ENCODE measurements around the gene MYO16.
"Not testable (repeated sequence)": the region's sequence is repeated elsewhere in the genome, so short reads cannot be mapped to it uniquely, and the experiment has no call there.

Gene MYO16

DNA sequence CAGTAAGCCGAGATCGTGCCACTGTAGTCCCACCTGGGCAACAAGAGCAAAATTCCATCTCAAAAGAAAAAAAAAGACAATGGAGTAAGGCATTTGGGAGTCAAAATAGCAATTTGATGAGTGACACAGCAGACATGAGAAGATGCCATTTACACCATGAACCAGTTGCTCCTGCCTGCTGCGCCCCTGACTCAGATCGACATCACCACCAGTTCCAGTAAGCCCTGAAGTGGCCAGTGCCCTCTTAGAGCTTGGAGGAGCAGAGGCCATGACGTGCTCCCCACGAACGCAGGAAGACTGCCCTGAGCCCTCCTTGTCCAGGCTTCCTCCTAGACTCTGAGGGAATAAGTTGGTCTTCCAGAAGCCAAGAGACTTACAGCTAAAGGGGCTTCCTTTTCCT lies 339.2 kb downstream of the MYO16 start:
- no peak for DNase-seq (ENCODE audit: low read depth in 2 of 2)

DNA sequence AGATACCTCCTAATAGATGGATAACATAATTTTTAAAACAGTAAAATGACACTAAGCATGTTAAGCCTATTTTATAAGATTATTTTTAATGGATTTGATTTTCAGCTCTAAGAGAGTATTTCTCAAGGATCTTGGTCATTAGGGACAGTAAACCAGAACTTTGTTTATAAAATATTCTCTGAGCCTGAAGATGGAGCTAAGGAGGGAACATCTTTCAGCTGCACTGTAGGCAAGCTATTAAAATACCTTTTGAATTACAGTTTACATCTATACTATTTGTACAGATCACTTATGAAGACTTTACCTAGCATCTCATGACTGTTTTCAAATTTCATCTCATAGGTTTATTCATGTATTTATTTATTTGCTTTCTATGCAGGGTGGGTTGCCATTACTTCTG lies 345.3 kb downstream of the MYO16 start:
- DNase-seq (ENCODE audit: low read depth in 2 of 2): no peak

DNA sequence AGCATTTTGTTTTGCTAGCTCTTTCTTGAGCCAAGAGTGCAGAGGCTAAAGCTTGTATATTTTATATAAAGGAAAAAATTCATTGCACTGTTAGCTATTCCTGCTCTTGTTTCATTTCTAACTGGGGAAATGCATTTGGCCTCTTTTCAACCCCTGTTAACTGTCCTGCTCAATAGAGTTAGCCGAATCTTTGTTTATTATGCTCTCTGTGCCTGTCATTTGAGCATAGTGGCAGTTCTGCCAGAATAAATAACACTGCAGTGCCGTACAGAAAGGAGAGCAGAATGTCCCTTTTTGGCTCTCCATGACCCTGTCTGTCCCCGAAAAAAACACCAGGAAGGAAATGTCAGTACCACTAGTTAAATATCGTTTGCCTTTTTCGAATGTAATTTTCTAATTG lies 350.8 kb downstream of the MYO16 start:
- DNase-seq (ENCODE audit: low read depth in 2 of 2): no peak

- no peak for DNase-seq (ENCODE audit: low read depth in 2 of 2)
Measured at GRCh38 chr13:108981407-108981806, 352.0 kb downstream of the MYO16 start.

- DNase-seq (ENCODE audit: low read depth in 2 of 2): no peak
Measured at GRCh38 chr13:108983273-108983672, 353.9 kb downstream of the MYO16 start.

- DNase-seq (ENCODE audit: low read depth in 2 of 2): no peak
Measured at GRCh38 chr13:108984251-108984920, 355.0 kb downstream of the MYO16 start.

DNA sequence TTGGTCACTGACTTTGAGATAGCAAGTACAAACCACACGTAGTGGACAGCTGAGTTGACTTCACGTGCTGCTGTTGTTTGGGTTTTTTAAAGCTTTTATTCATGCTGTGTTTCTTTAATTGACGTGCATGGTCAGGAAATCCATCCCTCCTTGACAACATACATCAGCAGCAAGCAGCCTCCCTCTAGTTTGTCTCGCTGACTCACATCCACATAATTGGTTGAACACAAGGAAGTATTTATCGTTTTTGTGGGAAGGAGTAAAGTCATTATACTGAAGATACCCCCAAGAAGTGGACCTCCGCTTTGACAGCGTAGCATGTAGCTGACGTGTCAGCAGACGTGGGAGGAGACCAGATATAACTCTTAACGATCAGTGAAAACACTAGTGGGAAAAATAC lies 355.8 kb downstream of the MYO16 start:
- DNase-seq (ENCODE audit: low read depth in 2 of 2): no peak

DNA sequence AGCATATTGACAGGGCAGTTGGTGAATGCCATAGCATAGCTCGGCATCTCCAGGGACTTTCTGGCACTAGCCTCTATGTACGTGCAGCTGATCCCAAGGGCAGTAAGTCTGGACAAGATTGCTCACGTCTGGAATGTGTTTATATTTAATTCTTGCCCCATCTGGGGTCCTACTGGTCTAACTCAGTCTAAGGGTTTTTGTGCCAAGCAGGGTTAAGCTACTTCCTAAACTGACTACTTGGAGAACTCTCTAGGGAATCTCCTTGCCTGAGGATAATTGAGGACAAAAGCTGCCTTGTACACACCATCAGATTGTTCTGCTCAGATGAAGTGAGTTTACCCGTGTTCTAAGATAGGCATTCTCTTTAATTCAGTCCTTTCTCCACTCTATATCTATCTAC lies 358.1 kb downstream of the MYO16 start:
- no peak for DNase-seq (ENCODE audit: low read depth in 2 of 2)

DNA sequence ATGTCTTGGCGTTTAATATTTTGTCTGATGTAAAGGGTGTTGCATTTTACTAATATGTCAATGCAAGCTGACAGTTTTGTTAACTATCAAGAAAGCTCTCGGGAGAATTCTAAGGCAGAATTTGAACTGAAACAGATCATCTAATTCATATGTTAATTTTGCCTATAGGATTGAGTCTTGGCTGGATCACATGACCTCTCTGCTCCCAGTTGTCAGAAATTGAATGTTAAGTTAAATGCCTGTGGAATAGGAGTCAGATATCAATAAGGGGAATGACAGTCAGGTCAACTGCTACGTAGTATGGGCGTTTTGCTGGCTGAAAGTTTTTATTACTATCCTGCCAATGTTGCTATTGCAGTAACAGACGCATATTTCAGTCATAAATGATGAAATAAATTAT lies 358.5 kb downstream of the MYO16 start:
- no peak for DNase-seq (ENCODE audit: low read depth in 2 of 2)

DNA sequence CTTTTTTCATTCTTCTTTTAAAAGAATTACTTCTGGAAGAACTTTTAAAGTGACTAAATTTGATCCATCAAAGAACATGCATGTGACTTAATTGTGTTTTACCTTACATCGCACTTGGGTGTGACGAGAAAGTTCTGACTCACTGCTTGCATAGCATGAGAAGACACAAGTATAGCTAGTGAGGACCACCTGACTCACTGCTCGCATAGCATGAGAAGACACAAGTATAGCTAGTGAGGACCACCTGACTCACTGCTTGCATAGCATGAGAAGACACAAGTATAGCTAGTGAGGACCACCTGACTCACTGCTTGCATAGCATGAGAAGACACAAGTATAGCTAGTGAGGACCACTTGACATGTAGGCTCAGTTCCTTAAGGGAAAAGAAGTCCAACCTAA lies 362.0 kb downstream of the MYO16 start:
- DNase-seq (ENCODE audit: low read depth in 2 of 2): not testable (repeated sequence)

GRCh38 chr13:108993346-108993745 lies 363.9 kb downstream of the MYO16 start:
- DNase-seq (ENCODE audit: low read depth in 2 of 2): no peak

DNA sequence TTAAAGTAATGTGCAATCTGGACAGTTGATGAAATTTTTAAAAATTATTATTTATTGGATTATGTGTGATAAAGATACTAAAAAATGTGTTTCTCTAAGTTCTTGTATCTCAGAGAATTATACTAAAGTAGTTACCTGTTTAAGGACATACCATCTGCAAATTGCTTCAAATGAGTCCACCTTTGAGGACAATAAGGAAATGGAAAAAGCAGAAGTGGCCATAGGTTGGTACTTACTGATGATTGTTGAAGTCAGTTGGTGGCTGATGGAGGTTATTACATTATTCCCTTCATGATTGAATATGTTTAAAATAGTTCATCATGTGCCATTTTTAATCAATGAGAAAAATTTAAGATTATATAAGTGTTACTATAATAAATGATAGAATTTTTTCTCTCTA lies 367.0 kb downstream of the MYO16 start:
- DNase-seq (ENCODE audit: low read depth in 2 of 2): no peak

DNA sequence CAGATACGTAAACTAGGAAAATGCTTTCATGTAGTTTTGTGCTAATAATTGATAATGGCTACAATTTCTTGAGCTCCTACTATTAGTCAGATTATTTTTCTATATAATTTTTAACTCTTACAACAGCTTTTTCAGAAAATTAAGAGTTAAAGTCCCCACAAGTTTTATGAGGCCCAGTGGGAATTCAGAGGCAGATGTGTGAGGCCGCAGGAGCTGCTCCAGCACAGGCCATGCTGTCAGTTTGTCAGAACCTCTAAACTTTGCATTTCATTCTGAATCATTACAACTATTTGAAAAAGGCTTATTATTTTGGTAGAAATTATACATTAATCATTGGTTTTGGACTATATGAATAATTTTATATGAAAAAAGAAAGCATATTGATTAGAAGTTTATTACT lies 370.8 kb downstream of the MYO16 start:
- DNase-seq (ENCODE audit: low read depth in 2 of 2): no peak

GRCh38 chr13:109002934-109003333 lies 373.5 kb downstream of the MYO16 start:
- DNase-seq (ENCODE audit: low read depth in 2 of 2): no peak

- DNase-seq (ENCODE audit: low read depth in 2 of 2): no peak
Measured at GRCh38 chr13:109007946-109008345, 378.5 kb downstream of the MYO16 start.

GRCh38 chr13:109009756-109010155 lies 380.3 kb downstream of the MYO16 start:
- no peak for DNase-seq (ENCODE audit: low read depth in 2 of 2)

DNA sequence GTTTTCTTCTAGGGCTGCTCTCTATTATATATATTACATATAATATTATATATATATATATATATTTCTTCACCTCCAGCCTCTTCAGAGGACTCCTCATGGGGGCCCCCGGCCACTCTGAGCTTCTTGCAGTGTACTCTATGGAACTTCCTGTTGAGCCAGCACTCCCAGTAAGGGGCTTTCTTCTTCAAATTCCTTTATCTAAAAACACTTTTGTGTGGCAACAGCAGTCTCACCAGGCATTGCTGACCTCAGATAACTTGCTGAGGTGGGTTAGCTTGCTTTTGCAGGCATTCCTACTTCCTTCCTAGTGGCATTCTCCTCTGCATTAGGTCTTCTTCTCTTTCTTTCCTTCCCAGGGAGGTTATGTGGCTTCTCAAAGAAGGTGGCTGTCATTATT lies 381.5 kb downstream of the MYO16 start:
- no peak for DNase-seq (ENCODE audit: low read depth in 2 of 2)

DNA sequence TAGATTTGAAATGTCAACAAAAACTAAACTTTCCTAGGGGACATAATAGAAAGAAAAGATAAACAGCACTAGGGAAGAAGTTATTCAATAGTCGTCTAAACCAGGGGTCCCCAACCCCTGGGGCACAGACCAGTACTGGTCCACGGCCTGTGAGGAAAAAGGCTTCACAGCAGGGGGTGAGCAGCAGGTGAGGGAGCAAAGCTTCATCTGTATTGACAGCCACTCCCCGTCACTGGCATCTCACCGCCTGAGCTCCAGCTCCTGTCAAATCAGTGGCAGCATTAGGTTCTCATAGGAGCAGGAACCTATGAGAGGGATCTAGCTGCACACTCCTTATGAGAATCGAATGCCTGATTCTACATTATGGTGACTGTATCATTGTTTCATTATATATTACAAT lies 382.7 kb downstream of the MYO16 start:
- DNase-seq (ENCODE audit: low read depth in 2 of 2): no peak

DNA sequence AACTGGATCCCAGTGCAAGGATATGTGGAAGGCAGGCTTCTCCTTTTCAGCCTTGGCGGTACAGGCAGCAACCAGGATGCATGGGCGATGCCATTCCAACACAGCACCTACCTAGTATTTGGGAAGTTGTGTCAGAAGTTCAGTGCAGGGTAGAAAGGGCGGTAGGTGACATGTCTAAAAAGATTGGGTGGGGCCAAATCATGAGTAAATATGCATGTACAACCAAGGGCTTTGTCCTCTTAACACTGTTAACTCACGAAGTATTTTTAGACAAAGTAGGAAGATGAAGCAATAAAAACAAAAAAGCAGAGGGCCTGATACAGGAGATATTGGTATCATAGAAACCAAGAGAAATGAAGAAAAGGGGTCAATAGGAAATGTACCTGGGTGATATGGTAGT lies 392.1 kb downstream of the MYO16 start:
- no peak for DNase-seq (ENCODE audit: low read depth in 2 of 2)

- no peak for DNase-seq (ENCODE audit: low read depth in 2 of 2)
Measured at GRCh38 chr13:109024611-109025010, 395.2 kb downstream of the MYO16 start.

DNA sequence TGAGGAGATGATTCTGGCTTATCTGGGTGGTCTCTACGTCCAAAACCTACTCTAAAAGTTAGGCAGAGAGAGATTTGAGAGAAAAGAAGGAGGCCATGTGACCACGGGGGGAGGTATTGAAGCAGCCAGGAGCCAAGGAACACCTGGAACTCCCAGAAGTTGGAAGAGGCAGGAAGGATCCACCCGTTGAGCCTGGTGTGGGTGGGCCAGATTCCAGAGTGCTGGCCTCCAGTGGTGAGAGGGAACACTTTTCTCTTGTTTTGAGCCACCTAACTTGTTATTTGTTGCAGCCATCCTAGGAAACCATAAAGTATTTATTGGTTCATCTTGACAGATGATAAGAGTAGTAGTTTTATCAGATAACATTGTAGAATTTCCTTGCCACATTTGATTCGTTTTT lies 396.9 kb downstream of the MYO16 start:
- DNase-seq (ENCODE audit: low read depth in 2 of 2): no peak

GRCh38 chr13:109028624-109029023 lies 399.2 kb downstream of the MYO16 start:
- DNase-seq (ENCODE audit: low read depth in 2 of 2): no peak

DNA sequence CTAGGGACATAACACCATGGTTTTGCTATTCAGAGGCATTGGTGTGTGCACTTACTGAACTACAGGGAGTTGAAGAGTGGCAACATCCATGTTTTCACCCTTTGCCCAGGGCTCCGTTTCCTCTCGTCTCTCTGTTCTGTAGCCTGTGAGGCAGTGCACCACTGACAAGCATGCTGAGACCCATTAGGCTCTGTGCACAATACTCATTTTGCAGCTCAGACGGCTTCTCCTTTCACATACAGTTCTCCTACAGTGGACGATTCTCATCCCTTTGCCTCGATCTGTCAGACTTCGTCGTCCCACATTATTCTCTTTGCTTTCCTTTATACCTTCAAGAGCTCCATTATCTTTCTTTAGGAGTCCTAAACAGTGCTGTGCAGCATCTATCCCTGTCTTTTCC lies 403.7 kb downstream of the MYO16 start:
- no peak for DNase-seq (ENCODE audit: low read depth in 2 of 2)

DNA sequence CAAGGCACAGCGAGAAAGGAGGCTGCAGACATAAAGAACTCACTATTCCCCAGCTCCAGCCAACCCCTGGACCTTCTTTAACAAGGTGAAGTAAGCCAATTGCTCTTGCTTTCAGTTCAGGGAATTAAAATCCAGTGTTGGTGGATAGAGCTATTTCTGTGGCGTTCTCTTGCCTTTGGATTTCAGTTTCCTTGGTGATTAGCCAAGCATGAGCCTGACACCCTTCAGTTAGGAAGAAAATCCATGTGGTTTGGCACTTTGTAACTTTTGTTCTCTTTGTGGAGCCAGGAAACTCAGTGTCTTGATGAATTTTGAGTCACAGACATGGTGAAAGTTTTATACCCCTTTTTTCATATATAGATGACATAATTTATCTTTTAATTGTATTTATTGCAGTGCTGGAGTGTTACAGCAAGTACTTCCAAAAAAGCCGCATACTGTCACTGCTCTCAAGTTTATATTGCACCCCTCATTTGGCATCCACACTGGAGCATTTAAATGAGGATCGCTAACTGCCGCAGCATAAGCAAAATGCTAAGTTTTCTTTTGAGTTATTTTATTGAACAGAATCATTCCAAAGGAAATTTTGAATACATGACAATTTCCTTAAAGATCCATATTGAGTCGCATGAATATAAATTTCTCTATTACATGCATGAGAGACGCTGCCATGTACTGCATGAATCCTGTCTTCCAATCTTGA lies 406.8 kb downstream of the MYO16 start:
- DNase-seq (ENCODE audit: low read depth in 2 of 2): peak; percentile 11 to 15

Measured in fibroblast of skin of left biceps (primary cell).